Endothelial cell of umbilical vein (primary cell): ENCODE results near the gene PLXDC1. TPM values are rescaled to one million over a fixed set of nuclear protein-coding genes. Genes with fewer than 3 reads are reported as not detected.

ENCODE experiments used
- BruUV-seq: library from RNA; stranded (reverse); fragments of 400-500 nt; replicated peaks from 2 replicates; lab custom pipeline; 2021; lab: Mats Ljungman, UMichigan
- CTCF ChIA-PET: fragments of 300-600, 350-600 bp; sonication (Branson Sonifier 250); formaldehyde crosslinking; loops from one replicate; lab custom pipeline; 2021; ENCODE audit warnings: antibody characterized with exemption, inconsistent platforms; lab: Charles Lee
- POLR2A ChIA-PET: fragments of 300-600, 350-600 bp; sonication (Branson Sonifier 250); formaldehyde crosslinking; loops from one replicate; lab custom pipeline; 2021; ENCODE audit warnings: antibody characterized with exemption, inconsistent platforms; lab: Charles Lee
- DNase-seq: peaks from one replicate; pipeline ENCODE4 v3.0.0-alpha.2; 2011; ENCODE audit warnings: low read depth, low spot score
- FAIRE-seq: peaks from 2 replicates; lab custom pipeline; 2011; peaks lifted over from hg19 to GRCh38; lab: Jason Lieb, UNC
- H2AFZ ChIP-seq: 2 replicates; pipeline ENCODE4 v1.6.0; 2012; ENCODE audit warnings: low read depth, low read length, control low read depth, inconsistent platforms
- H3K27ac ChIP-seq: 2 replicates; pipeline ENCODE4 v1.5.1; 2011; ENCODE audit warnings: low read depth, mild to moderate bottlenecking, control low read depth, low read length, moderate library complexity; ENCODE audit not compliant: insufficient read depth
- H3K27me3 ChIP-seq, 2 experiments: 2 replicates each; pipeline versions ENCODE4 v1.6.0 to v1.6.1; 2011; ENCODE audit warnings: low read length in 2 of 2, mixed read lengths in 1 of 2; ENCODE audit not compliant: control insufficient read depth in 2 of 2, insufficient read depth in 2 of 2
- H3K36me3 ChIP-seq, 2 experiments: 2 replicates in 1 of 2; 3 replicates in 1 of 2; pipeline ENCODE4 v1.5.1; 2011; ENCODE audit warnings: low read length in 2 of 2, mild to moderate bottlenecking in 1 of 2, moderate library complexity in 1 of 2; ENCODE audit not compliant: control insufficient read depth in 2 of 2, insufficient read depth in 2 of 2; ENCODE audit errors: extremely low read depth in 1 of 2
- H3K4me1 ChIP-seq: 3 replicates; pipeline ENCODE4 v1.5.1; 2011; ENCODE audit warnings: mild to moderate bottlenecking, low read length; ENCODE audit not compliant: control insufficient read depth, insufficient read depth; ENCODE audit errors: extremely low read depth
- H3K4me2 ChIP-seq: 2 replicates; pipeline ENCODE4 v1.6.1; 2011; ENCODE audit warnings: low read length, control low read depth, mixed read lengths; ENCODE audit not compliant: insufficient read depth
- H3K4me3 ChIP-seq, 3 experiments: fragments of 200-600 bp in 1 of 3; sonication (generic), shearing (Covaris generic) in 1 of 3; replicated peaks in 1 of 3; 2 replicates each; pipeline ENCODE4 v1.5.1; 2011 to 2016; ENCODE audit warnings: control low read depth in 3 of 3, low read length in 3 of 3, mild to moderate bottlenecking in 2 of 3, inconsistent platforms in 1 of 3, low read depth in 1 of 3, moderate library complexity in 1 of 3; ENCODE audit not compliant: insufficient read depth in 1 of 3
- H3K79me2 ChIP-seq: 2 replicates; pipeline ENCODE4 v1.6.0; 2012; ENCODE audit warnings: low read length, inconsistent platforms; ENCODE audit not compliant: control insufficient read depth, insufficient read depth
- H3K9ac ChIP-seq: replicated peaks from 2 replicates; pipeline ENCODE3; 2011; ENCODE audit warnings: low read length, control low read depth; ENCODE audit not compliant: insufficient read depth; ENCODE audit errors: extremely low read depth
- H3K9me1 ChIP-seq: replicated peaks from 3 replicates; pipeline ENCODE4 v1.6.0; 2011; ENCODE audit warnings: mild to moderate bottlenecking, low read length; ENCODE audit not compliant: control insufficient read depth, insufficient read depth; ENCODE audit errors: extremely low read depth
- H3K9me3 ChIP-seq: replicated peaks from 2 replicates; pipeline ENCODE4 v1.5.1; 2012; ENCODE audit warnings: low read length, inconsistent platforms; ENCODE audit not compliant: control insufficient read depth, insufficient read depth
- H4K20me1 ChIP-seq: replicated peaks from 2 replicates; pipeline ENCODE3; 2011; ENCODE audit warnings: mild to moderate bottlenecking, low read length; ENCODE audit not compliant: control insufficient read depth, insufficient read depth; ENCODE audit errors: extremely low read depth
- CTCF ChIP-seq, 2 donors: IDR thresholded peaks; 1 replicate in 1 of 2; 2 replicates in 1 of 2; pipeline ENCODE4 v1.5.1; 2011; ENCODE audit warnings: low read length in 2 of 2, mild to moderate bottlenecking in 2 of 2, moderate library complexity in 2 of 2, control low read depth in 1 of 2, inconsistent platforms in 1 of 2, low read depth in 1 of 2; ENCODE audit not compliant: insufficient read depth in 1 of 2; ENCODE audit errors: extremely low read depth in 1 of 2
- EZH2 ChIP-seq: IDR thresholded peaks from 2 replicates; pipeline ENCODE4 v1.6.1; 2012; ENCODE audit warnings: borderline replicate concordance, low read depth, mild to moderate bottlenecking, moderate library complexity, low read length, inconsistent platforms; ENCODE audit not compliant: severe bottlenecking
- FOS ChIP-seq: IDR thresholded peaks from 2 replicates; pipeline ENCODE4 v1.6.1; 2011; ENCODE audit warnings: mild to moderate bottlenecking, low read length, moderate library complexity, borderline replicate concordance; ENCODE audit not compliant: insufficient read depth
- GATA2 ChIP-seq: IDR thresholded peaks from 2 replicates; pipeline ENCODE4 v1.7.0; 2011; ENCODE audit warnings: low read depth, mild to moderate bottlenecking, moderate library complexity, mixed read lengths, low read length; ENCODE audit not compliant: insufficient read length, insufficient read depth
- JUN ChIP-seq: IDR thresholded peaks from 2 replicates; pipeline ENCODE4 v1.6.1; 2011; ENCODE audit warnings: borderline replicate concordance, low read depth; ENCODE audit not compliant: insufficient read length, insufficient read depth
- MYC ChIP-seq: IDR thresholded peaks from one replicate; pipeline ENCODE4 v1.6.1; 2011; ENCODE audit warnings: mild to moderate bottlenecking, low read depth, low read length
- POLR2A ChIP-seq: IDR thresholded peaks from 2 replicates; pipeline ENCODE4 v1.6.1; 2012; ENCODE audit warnings: low read depth, mild to moderate bottlenecking, control low read depth, low read length
- POLR2AphosphoS5 ChIP-seq: IDR thresholded peaks from 2 replicates; pipeline ENCODE4 v1.6.1; 2012; ENCODE audit warnings: low read depth, mild to moderate bottlenecking, control low read depth, low read length, moderate library complexity; ENCODE audit not compliant: insufficient read depth
- dilution Hi-C: fragments of 300-500 bp; cut with MboI; formaldehyde crosslinking; loops from one replicate; pipeline ENCODE4 v1.15.0; 2019; ENCODE audit warnings: low sequenced_read_pairs; ENCODE audit not compliant: extremely low pct_ligation_motif_present
- intact Hi-C: fragments of 100-400 bp; cut with micrococcal nuclease; formaldehyde crosslinking; loops from one replicate; pipeline ENCODE4 v1.10.0; 2022
- polyA plus RNA-seq, 4 experiments: library from polyadenylated mRNA; depleted of rRNA in 3 of 4; stranded (reverse) in 3 of 4; unstranded in 1 of 4; fragments of >200 nt; gene quantifications; 2 replicates each; pipeline versions ENCODE4 v1.2.1 to v1.2.3, GENCODE V29; 2011 to 2012; ENCODE audit warnings: missing spikeins in 1 of 4
- total RNA-seq: library from RNA; stranded (reverse); gene quantifications from 2 replicates; pipeline ENCODE4 v1.2.3, GENCODE V29; 2021
- TF ChIP-seq, protein P1 (sequence below): IDR thresholded peaks from 2 replicates; pipeline ENCODE4 v1.6.1; 2011; ENCODE audit not compliant: insufficient read depth, insufficient read length

PLXDC1 gene
- total and polyA plus RNA-seq, 2 donors (not counting 3 experiments of a cell fraction or from before 2014, with no cell fraction given): 0.03 TPM; not detected in 1

DNA sequence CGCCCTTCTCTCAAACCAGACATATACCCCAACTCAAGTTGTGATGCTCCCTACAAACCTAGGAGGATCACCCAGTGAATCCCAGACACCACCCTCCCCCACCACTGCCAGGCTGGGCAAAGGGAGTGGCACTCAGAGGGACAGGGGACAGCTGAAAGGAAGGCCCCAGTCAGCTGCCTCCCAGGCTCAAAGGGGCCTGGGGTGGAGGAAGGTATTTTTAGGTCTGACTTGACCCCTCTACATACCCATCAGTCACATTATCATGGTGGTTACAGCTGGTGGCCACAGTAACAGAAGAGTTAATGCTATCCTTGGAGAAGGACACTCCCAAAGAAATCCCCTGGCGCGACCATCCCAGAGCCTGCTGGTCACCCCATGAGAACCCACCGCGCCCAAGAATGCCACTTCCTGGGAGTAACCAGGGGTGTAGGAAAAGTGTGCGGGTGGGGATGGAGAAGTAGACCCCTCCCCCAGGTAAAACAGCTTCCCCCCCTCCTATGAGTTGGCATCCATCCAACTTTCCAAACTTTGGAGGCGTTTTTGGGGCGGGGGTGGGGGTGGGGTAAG lies 44.9 kb upstream of the PLXDC1 start:
- no peak for DNase-seq
- H2AFZ ChIP-seq: no peak overlapping the region
- H3K4me1 ChIP-seq: peaks cover 12% of the 10 kb centered on the region
- intact Hi-C loops: no loop called here
- no peaks in the 10 kb centered on the region for H3K9me1 ChIP-seq
- no peaks in the 10 kb centered on the region for H4K20me1 ChIP-seq
- no peak for TF ChIP-seq CTCF (IDR thresholded peaks at IDR 0.05; ENCODE audit: extremely low read depth in 1 of 2, insufficient read depth in 1 of 2, low read depth in 1 of 2, low read length in 2 of 2)
- TF ChIP-seq MYC: no peak
- no peak for TF ChIP-seq JUN
- no peak for TF ChIP-seq FOS
- TF ChIP-seq POLR2AphosphoS5: no peak
- TF ChIP-seq, protein P1, sequence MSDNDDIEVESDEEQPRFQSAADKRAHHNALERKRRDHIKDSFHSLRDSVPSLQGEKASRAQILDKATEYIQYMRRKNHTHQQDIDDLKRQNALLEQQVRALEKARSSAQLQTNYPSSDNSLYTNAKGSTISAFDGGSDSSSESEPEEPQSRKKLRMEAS: no peak
- no peak for TF ChIP-seq GATA2
- TF ChIP-seq EZH2: no peak
- TF ChIP-seq POLR2A: no peak
- H3K9me3 ChIP-seq: no peaks in the 10 kb centered on the region
- ChIA-PET CTCF (interaction anchor here (0.7 to 3.0 kb wide), 7 partner anchors 18 to 43 kb away, joined by 3 to 14 read pairs (median 6); no protein-coding TSS in a partner anchor), POLR2A (interaction anchor here (0.6 kb wide), 1 partner anchor 373 kb away, joined by 4 read pairs; no protein-coding TSS in a partner anchor)
- peaks cover 30% of the 10 kb centered on the region for H3K79me2 ChIP-seq
- peak overlapping the region in 2 of 3 experiments; percentile 18 to 58 for H3K4me3 ChIP-seq
- dilution Hi-C loops: no loop called here
- no TSS peak for BruUV-seq
- H3K27ac ChIP-seq: no peak overlapping the region
- peak overlapping the region; percentile 44 for H3K4me2 ChIP-seq
- no peaks in the 10 kb centered on the region for H3K27me3 ChIP-seq
- FAIRE-seq: no peak
- H3K9ac ChIP-seq: no peak overlapping the region
- peaks cover 2 to 15% of the 10 kb centered on the region in 2 experiments for H3K36me3 ChIP-seq
